Thyroid gland (tissue), 4 donors: Measurements from ENCODE around the gene ZSWIM6. TPM values are rescaled to one million over a fixed set of nuclear protein-coding genes. Genes with fewer than 3 reads are reported as not detected.

Source experiments
- DNase-seq, 2 donors: peaks; one replicate each; pipeline ENCODE4 v3.0.0-alpha.2; 2019
- H3K27ac ChIP-seq, 3 donors: fragments of 200-600 bp; sonication (generic); 1 replicate in 2 of 3; 2 replicates in 1 of 3; pipeline ENCODE4 v1.5.1; 2016 to 2019; ENCODE audit warnings: mild to moderate bottlenecking in 1 of 3, moderate library complexity in 1 of 3
- H3K27me3 ChIP-seq: fragments of 200-600 bp; sonication (generic); one replicate; pipeline ENCODE4 v1.5.1; 2019
- H3K36me3 ChIP-seq, 2 donors: fragments of 200-600 bp; sonication (generic); one replicate each; pipeline ENCODE4 v1.5.1; 2016 to 2019
- H3K4me1 ChIP-seq, 2 donors: fragments of 200-600 bp; sonication (generic); one replicate each; pipeline ENCODE4 v1.5.1; 2017 to 2019
- H3K4me3 ChIP-seq, 3 donors: fragments of 200-600 bp; sonication (generic); replicated peaks in 1 of 3; 1 replicate in 2 of 3; 2 replicates in 1 of 3; pipeline ENCODE4 v1.5.1; 2016; ENCODE audit warnings: mild to moderate bottlenecking in 1 of 3
- H3K9me3 ChIP-seq: fragments of 200-600 bp; sonication (generic); one replicate; pipeline ENCODE4 v1.5.1; 2017
- CTCF ChIP-seq, 6 experiments: fragments of 200-600 bp in 3 of 6; fragments of 450-650 bp in 3 of 6; sonication (generic) in 3 of 6; IDR thresholded peaks; one replicate each; pipeline ENCODE4 v1.5.1; 2016 to 2019; ENCODE audit warnings: antibody characterized with exemption in 6 of 6, mild to moderate bottlenecking in 2 of 6, inconsistent platforms in 1 of 6, moderate library complexity in 1 of 6
- POLR2A ChIP-seq, 2 donors: fragments of 450-650 bp; IDR thresholded peaks; one replicate each; pipeline ENCODE4 v1.6.1; 2017; ENCODE audit warnings: antibody characterized with exemption in 2 of 2, mild to moderate bottlenecking in 2 of 2, moderate library complexity in 1 of 2
- WGBS, 2 donors: methylation state at CpG; one replicate each; pipeline ENCODE4 v1.1.5; 2017; 5-methylcytosine and 5-hydroxymethylcytosine counted together
- intact Hi-C: fragments of 100-400 bp; cut with DNase I; formaldehyde crosslinking; loops from one replicate; pipeline ENCODE4 v1.15.1; 2023
- total RNA-seq, 4 donors: library from RNA; depleted of rRNA; stranded (reverse); fragments of >200 nt; gene quantifications; one replicate each; pipeline ENCODE4 v1.2.3, GENCODE V29; 2016

Gene ZSWIM6
- total RNA-seq, 4 donors from 2014 or later, result 11.8 to 20.1 (median 14.5) TPM

- H3K27ac ChIP-seq, result peak overlapping the region in 1 of 3 donors; percentile 31
- H3K9me3 ChIP-seq, result no peaks in the 10 kb centered on the region
- intact Hi-C loops, result no loop called here
- 32 to 49% methylated on average over 3 to 4 of the region's 4 CpGs for whole genome bisulfite sequencing, 2 donors
- DNase-seq, result peak; percentile 17 to 50
- no peak for TF ChIP-seq POLR2A (IDR thresholded peaks at IDR 0.05)
- TF ChIP-seq CTCF (IDR thresholded peaks at IDR 0.05), result no peak
- no peak overlapping the region for H3K4me3 ChIP-seq
- H3K36me3 ChIP-seq, result no peaks in the 10 kb centered on the region
- no peaks in the 10 kb centered on the region for H3K27me3 ChIP-seq
- peaks cover 5 to 15% of the 10 kb centered on the region in 2 donors for H3K4me1 ChIP-seq
Measured at GRCh38 chr5:61293071-61293470, 39.0 kb upstream of the ZSWIM6 start.

- Histone ChIP-seq H3K4me1 (peaks cover 9 to 21% of the 10 kb centered on the region in 2 donors), H3K9me3 (no peaks in the 10 kb centered on the region), H3K27ac (peak overlapping the region in 1 of 3 donors; percentile 31), H3K27me3 (no peaks in the 10 kb centered on the region), H3K36me3 (no peaks in the 10 kb centered on the region), H3K4me3 (no peak overlapping the region)
- 95 to 98% methylated on average over 5 of the region's 5 CpGs for WGBS, 2 donors
- intact Hi-C loops, result no loop called here
- TF ChIP-seq CTCF (IDR thresholded peaks at IDR 0.05) (no peak), POLR2A (IDR thresholded peaks at IDR 0.05) (no peak)
- DNase-seq, result no peak
Measured at GRCh38 chr5:61293873-61294272, 38.2 kb upstream of the ZSWIM6 start.

- Histone ChIP-seq H3K4me1 (peaks cover 22 to 33% of the 10 kb centered on the region in 2 donors), H3K36me3 (no peaks in the 10 kb centered on the region), H3K4me3 (no peak overlapping the region), H3K9me3 (no peaks in the 10 kb centered on the region), H3K27me3 (no peaks in the 10 kb centered on the region), H3K27ac (no peak overlapping the region)
- TF ChIP-seq POLR2A (IDR thresholded peaks at IDR 0.05) (no peak), CTCF (IDR thresholded peaks at IDR 0.05) (no peak)
- intact Hi-C loops, result no loop called here
- no peak for DNase-seq
- WGBS, 2 donors, result 29 to 45% methylated on average over 2 of the region's 2 CpGs
Measured at GRCh38 chr5:61295365-61295764, 36.7 kb upstream of the ZSWIM6 start.

GRCh38 chr5:61298066-61298465, 34.0 kb upstream of the ZSWIM6 start:
- no peaks in the 10 kb centered on the region for H3K9me3 ChIP-seq
- intact Hi-C loops, result no loop called here
- no peak for DNase-seq
- peaks cover 37 to 39% of the 10 kb centered on the region in 2 donors for H3K4me1 ChIP-seq
- peak overlapping the region in 1 of 3 donors; percentile 73 for H3K27ac ChIP-seq
- no peak for TF ChIP-seq CTCF (IDR thresholded peaks at IDR 0.05)
- no peak for TF ChIP-seq POLR2A (IDR thresholded peaks at IDR 0.05)
- WGBS, 2 donors, result 77 to 84% methylated on average over 3 of the region's 3 CpGs
- no peaks in the 10 kb centered on the region for H3K36me3 ChIP-seq
- no peak overlapping the region for H3K4me3 ChIP-seq
- no peaks in the 10 kb centered on the region for H3K27me3 ChIP-seq

DNA sequence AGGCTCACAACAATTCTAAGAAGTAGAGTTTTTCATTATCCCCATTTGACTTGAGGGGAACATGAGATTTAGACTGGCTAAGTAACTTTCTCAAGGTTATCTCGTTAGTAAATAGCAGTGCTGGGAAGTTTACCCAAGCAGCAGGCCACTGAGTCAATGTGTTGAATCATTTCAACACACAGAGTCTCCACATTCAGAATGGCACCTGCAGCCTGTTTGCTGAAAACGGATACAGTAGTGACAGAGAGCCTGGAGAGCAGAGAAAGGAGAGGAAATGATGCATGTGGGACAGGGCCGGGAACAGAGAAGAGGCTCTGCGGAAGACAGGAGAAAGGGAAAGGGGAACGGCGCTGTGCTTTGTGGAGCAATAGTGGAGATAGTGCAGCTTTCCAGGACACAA, 33.5 kb upstream of the ZSWIM6 start:
- WGBS, 2 donors, result 79 to 84% methylated on average over 6 of the region's 6 CpGs
- TF ChIP-seq POLR2A (IDR thresholded peaks at IDR 0.05) (no peak), CTCF (IDR thresholded peaks at IDR 0.05) (no peak)
- Histone ChIP-seq H3K27me3 (no peaks in the 10 kb centered on the region), H3K4me1 (peaks cover 33 to 37% of the 10 kb centered on the region in 2 donors), H3K9me3 (no peaks in the 10 kb centered on the region), H3K36me3 (no peaks in the 10 kb centered on the region), H3K27ac (peak overlapping the region in 1 of 3 donors; percentile 73), H3K4me3 (no peak overlapping the region)
- no peak for DNase-seq
- intact Hi-C loops, result no loop called here
